Measurements from ENCODE around the gene PLCD3. TPM values are rescaled to one million over a fixed set of nuclear protein-coding genes. Genes with fewer than 3 reads are reported as not detected.
A peak's percentile ranks its signal among the peaks of the same experiment; 100 is the strongest.

Gene PLCD3
- total RNA-seq, 1 experiment from 2014 or later = 21.0 TPM

- DNase-seq (ENCODE audit: low spot score) = peak; percentile 46
These were observed 17.7 kb upstream of the PLCD3 start for GRCh38 chr17:45149669-45150664.

DNA sequence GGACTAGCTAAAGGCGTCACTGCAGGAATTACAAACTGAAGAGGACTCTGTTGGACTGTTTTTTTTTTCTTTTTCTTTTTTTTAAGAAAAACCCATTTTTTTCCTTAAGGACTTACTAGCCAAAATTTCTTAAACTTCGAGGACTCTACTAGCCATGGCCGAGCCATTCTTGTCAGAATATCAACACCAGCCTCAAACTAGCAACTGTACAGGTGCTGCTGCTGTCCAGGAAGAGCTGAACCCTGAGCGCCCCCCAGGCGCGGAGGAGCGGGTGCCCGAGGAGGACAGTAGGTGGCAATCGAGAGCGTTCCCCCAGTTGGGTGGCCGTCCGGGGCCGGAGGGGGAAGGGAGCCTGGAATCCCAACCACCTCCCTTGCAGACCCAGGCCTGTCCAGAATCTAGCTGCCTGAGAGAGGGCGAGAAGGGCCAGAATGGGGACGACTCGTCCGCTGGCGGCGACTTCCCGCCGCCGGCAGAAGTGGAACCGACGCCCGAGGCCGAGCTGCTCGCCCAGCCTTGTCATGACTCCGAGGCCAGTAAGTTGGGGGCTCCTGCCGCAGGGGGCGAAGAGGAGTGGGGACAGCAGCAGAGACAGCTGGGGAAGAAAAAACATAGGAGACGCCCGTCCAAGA is 16.8 kb upstream of the PLCD3 start:
- peak; percentile 84 for DNase-seq (ENCODE audit: low spot score)

- peak; percentile 100 for DNase-seq (ENCODE audit: low spot score)
These were observed 16.1 kb upstream of the PLCD3 start, which contains the start of gene HEXIM1 for GRCh38 chr17:45148183-45149036. TSS of gene HEXIM1 (plus strand) at chr17:45148475. CDS start at chr17:45149191, 716 bp downstream.

- DNase-seq (ENCODE audit: low spot score) = peak; percentile 97
These were observed 15.4 kb upstream of the PLCD3 start for GRCh38 chr17:45147581-45148182.

DNA sequence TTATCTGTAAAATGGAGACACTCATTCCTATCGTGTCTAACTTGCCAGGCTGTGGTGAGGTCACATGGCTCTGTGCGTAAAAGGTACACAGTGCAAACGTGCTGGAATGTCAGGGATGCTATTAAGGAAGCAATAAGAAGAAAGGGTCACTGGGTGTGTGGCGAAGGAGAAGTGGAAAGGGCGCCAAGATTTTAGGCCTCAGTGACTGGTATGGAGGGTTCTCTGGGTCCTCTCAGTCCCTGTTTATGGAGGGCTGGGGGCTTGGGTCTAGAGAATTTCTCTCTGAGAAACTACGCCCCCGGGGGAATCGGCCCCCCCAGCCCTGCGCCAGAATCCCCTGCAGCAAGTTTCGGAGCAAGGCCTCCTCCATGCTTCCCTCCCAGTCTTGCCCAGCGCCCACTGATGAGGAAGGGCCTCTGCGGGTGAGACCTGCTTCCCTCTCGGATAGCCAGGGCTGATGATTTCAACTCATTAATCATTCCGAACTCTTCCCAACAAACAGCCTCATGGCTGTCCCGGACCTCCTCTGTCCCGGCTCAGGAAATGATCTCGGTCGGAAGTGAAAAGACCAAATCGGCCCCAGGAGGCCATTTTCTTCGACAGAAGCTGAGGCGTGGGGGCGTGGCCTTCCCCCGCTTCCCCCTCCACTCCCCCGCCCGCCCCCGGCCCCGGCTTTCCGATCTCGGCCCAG is 14.7 kb upstream of the PLCD3 start:
- DNase-seq (ENCODE audit: low spot score) = peak; percentile 74

- no peak for DNase-seq (ENCODE audit: low spot score)
These were observed 14.2 kb upstream of the PLCD3 start for GRCh38 chr17:45146592-45146889.

- DNase-seq (ENCODE audit: low spot score) = no peak
These were observed 13.9 kb upstream of the PLCD3 start for GRCh38 chr17:45146166-45146565.

DNA sequence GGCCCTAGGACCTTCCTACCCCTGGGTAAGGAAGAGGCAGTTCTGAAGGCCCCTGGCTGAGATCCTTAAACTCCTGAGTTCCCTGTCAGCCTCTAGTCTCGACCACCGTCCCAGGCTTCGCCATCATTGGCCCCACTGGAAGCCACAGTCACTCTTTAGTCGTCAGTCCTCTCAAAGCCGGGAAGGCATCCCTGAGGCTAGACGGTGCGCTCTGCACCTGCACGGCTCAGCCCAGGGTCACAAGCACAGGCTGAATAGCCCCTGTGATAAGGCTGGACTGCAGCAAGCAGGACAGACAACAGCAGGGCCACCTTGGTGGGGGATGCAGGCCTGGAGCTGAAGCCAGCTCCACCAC is 12.7 kb upstream of the PLCD3 start:
- DNase-seq (ENCODE audit: low spot score) = no peak

GRCh38 chr17:45144199-45145034 is 12.1 kb upstream of the PLCD3 start:
- no peak for DNase-seq (ENCODE audit: low spot score)

DNA sequence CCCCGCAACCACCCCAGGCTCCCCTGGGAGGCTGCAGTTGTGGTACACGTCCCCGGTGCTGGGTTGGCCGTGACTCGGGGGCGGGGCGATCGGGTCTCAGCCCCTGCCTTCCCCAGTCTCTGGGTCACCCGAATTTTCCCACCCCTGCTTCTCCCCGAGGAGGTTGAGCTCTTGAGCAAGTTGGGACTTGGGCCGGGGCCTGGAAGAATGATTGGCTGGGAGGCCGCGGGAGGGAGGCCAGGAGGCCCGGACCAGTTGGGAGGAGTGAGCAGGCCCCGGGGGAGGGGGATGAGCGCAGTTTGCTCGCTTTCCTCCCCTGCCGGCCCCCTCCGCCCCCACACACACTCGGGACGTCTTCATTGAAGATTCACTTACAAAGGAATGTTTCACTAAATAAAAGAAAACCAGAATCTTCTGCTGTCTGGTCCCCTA is 11.5 kb upstream of the PLCD3 start:
- DNase-seq (ENCODE audit: low spot score) = no peak

GRCh38 chr17:45143094-45143670 is 10.9 kb upstream of the PLCD3 start:
- DNase-seq (ENCODE audit: low spot score) = no peak

DNA sequence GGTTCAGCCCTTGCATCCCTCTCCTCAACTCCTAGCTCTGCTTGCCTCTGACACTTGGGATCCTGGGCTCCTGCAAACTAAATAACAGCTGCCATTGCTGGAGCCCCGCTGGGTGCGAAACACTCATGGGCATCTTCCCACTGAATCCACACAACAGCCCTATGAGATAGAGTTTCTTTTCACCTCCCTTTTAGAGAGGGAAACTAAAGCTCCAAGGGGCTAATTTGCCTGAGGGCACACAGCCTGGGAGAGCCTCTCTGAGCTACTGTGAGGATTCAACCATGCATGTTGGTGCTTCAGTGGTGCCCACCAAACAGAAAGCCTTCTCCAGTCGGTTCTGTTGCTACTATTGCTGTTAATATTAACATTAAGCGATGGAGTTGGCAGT is 7.2 kb upstream of the PLCD3 start:
- DNase-seq (ENCODE audit: low spot score) = no peak

- no peak for DNase-seq (ENCODE audit: low spot score)
These were observed 6.7 kb upstream of the PLCD3 start for GRCh38 chr17:45138911-45139532.

DNA sequence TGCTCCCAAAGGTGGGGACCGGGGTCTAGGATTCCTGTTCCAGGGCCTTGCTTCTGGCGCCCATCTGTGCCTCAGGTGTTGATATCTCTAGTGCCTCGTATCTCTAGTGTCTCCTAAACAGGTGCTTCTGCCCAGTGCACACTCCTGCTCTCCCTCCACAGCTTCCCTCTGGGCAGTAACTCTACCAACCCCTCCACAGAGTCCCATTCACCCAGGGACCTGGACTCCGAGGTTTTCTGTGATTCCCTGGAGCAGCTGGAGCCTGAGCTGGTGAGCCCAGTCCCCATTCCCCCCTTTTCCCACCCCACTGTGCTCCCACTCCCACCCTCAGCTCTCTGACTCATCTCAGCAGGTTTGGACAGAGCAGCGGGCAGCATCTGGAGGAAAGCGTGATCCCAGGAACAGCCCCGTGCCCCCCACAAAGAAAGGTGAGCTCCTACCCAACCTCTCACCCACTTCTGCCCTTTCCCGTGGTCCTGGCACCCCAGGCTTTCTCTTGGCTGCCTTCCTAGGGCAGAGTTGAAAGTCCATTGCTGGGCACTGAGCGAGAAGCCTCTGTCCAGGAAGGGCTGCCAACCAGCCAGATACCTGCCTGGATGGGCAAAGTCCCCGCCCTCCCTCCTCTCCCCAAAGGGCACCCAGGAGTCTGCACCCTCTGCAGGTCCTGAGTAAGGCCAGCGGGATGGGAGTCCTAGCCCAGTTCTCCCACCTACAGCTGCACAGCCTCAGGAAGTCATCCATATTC is 5.4 kb upstream of the PLCD3 start:
- DNase-seq (ENCODE audit: low spot score) = no peak

DNA sequence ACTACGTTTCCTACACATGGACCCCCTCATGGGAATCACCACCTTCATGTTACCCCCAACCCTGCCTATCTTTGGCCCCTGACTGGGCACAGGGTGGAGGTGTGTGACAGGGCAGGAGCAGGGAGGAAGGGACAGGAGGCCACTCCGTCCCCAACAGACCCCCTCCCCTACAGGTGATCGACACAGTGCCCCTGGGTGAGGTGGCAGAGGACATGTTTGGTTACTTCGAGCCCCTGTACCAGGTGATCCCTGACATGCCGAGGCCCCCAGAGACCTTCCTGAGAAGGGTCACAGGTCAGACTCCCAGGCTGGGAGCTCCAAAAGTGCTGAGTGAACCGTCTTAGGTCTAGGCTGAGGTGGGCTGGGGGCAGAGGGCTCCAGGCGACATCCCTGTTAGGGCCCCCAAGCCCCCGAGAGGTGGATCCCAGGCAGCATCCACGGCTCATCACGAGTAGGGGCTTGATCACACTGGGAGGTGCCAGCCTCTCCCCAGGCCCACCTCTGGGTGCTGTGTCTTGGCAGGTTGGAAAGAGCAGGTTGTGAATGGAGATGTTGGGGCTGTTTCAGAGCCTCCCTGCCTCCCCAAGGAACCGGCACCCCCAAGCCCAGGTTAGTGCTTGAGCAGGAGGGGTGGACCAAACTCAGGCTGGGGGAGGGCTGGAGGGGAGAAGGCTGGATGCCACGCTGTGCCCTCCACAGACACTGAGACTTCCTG is 4.7 kb upstream of the PLCD3 start:
- DNase-seq (ENCODE audit: low spot score) = no peak

DNA sequence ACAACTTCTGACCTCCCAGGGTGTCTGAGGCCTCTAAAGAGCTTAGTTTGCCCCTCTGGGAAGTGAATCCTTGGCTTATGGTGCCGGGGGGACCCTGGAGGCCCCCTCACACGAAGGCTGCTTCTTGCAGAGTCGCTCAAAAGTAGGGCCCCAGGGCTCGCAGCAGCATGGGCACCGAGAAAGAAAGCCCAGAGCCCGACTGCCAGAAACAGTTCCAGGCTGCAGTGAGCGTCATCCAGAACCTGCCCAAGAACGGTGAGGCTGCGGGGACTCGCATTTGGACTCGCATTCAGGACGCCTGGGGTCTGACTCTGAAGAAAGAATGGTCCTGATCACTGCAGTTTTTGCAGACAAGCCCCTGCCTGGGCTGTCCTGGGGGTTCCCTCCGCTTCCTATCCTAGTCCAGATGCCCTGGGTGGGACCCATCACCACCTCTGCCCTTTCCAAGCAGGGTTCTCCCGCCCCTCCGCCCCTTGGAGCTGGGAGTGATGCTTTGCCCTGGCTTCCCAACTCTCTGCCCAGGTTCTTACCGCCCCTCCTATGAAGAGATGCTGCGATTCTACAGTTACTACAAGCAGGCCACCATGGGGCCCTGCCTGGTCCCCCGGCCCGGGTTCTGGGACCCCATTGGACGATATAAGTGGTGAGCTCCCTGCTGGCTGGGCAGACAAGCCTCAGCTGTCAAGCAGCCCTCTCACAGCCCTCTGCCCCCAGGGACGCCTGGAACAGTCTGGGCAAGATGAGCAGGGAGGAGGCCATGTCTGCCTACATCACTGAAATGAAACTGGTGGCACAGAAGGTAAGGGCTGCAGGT is 3.9 kb upstream of the PLCD3 start:
- no peak for DNase-seq (ENCODE audit: low spot score)
